Breast epithelium (tissue), 3 donors: ENCODE results near the gene RIOK2.

Source experiments
- CTCF ChIP-seq, 3 donors: fragments of 450-650 bp; IDR thresholded peaks; one replicate each; pipeline ENCODE4 v1.5.1; 2016 to 2017; ENCODE audit warnings: antibody characterized with exemption in 3 of 3, mild to moderate bottlenecking in 3 of 3, moderate library complexity in 3 of 3
- POLR2AphosphoS5 ChIP-seq, 3 donors: sonication (generic); formaldehyde crosslinking; IDR thresholded peaks; one replicate each; pipeline ENCODE4 v1.6.1; 2017; ENCODE audit warnings: antibody characterized with exemption in 3 of 3

DNA sequence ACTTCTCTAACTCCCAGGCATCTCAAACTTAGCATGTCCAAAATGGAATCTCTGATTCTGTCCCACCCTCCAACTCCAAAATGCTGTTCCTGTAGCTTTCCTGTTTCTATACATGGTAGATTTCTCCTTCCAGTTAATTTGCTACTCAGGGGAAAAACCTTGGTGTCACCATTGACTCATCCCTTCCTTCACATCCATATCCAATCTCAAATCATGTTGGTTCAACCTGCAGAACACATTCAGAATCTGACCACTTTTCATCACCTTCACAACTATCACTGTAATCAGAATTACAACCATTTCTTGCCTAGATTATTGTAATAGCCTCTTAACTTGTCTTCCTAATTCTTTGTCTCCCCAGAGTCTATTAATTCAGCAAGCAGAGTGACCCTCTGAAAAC is 10.8 kb downstream of the RIOK2 start:
- TF ChIP-seq CTCF (IDR thresholded peaks at IDR 0.05) (no peak), POLR2AphosphoS5 (IDR thresholded peaks at IDR 0.05) (no peak)
